Tibial artery (tissue), 4 donors: ENCODE data around the gene ITIH4.

Experiments
- DNase-seq, 2 donors: peaks; one replicate each; pipeline ENCODE4 v3.0.0-alpha.2; 2019
- H3K27ac ChIP-seq, 2 donors: fragments of 200-600 bp; sonication (generic) in 1 of 2; 1 replicate in 1 of 2; 2 replicates in 1 of 2; pipeline ENCODE4 v1.5.1; 2018 to 2019; ENCODE audit warnings: mild to moderate bottlenecking in 1 of 2
- H3K27me3 ChIP-seq, 2 donors: fragments of 200-600 bp; sonication (generic) in 1 of 2; one replicate each; pipeline versions ENCODE4 v1.5.1 to v1.6.0; 2016 to 2019
- H3K36me3 ChIP-seq, 3 donors: fragments of 200-600 bp; sonication (generic) in 2 of 3; one replicate each; pipeline ENCODE4 v1.5.1; 2016 to 2019; ENCODE audit warnings: mild to moderate bottlenecking in 2 of 3
- H3K4me1 ChIP-seq, 4 donors: fragments of 200-600 bp; sonication (generic) in 2 of 4; 1 replicate in 3 of 4; 2 replicates in 1 of 4; pipeline ENCODE4 v1.5.1; 2016 to 2019
- H3K4me3 ChIP-seq, 2 donors: fragments of 200-600 bp; sonication (generic) in 1 of 2; 1 replicate in 1 of 2; 2 replicates in 1 of 2; pipeline ENCODE4 v1.5.1; 2018 to 2019; ENCODE audit warnings: mild to moderate bottlenecking in 2 of 2
- H3K9me3 ChIP-seq, 3 donors: fragments of 200-600 bp; sonication (generic) in 1 of 3; one replicate each; pipeline ENCODE4 v1.5.1; 2016 to 2019
- intact Hi-C: fragments of 100-400 bp; cut with DNase I; formaldehyde crosslinking; loops from one replicate; pipeline ENCODE4 v1.15.0; 2023; ENCODE audit warnings: low total_unique reads
- TF ChIP-seq, protein P1 (sequence below), 2 experiments: fragments of 200-600 bp in 1 of 2; fragments of 450-650 bp in 1 of 2; IDR thresholded peaks; one replicate each; pipeline ENCODE4 v1.5.1; 2017 to 2019; ENCODE audit warnings: antibody characterized with exemption in 2 of 2, mild to moderate bottlenecking in 1 of 2, moderate library complexity in 1 of 2

ITIH4 gene

DNA sequence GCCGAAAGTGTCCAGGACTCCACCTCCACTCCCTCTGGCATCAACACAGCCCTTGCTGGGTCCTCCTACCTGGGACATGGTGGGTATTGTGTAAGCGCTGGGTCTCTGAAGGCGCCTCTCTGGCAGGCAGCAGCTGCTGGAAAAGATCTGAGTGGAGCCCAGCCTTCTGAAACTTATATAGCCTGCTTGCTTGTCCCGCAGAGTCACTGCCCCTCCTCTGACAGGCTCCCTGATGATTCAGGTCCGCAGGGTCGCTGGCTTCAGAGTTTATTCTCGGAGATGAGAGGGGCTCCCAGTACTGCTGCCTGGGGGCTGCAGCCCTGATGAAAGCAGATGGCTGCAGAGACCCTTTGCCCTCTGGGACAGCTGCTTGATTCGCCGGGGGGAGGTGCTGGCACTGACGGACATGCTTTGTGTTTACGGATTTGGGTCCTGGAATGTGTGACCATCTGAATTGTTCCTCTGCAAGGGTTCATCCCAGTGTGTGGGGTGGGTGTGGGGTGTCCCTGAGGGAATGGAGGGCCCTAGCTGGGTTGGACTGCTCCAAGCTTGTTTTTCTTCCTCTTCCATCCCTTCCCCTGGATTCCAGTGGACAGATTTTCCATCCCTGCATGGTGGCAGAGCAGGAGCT is 4.5 kb upstream of the ITIH4 start, which contains the start of gene MUSTN1:
TSS of gene MUSTN1 (minus strand) at position 149 of the 631 bp plus-strand sequence. CDS start at position 78, 71 bp downstream.
- intact Hi-C loops: no loop called here
- TF ChIP-seq, protein P1, sequence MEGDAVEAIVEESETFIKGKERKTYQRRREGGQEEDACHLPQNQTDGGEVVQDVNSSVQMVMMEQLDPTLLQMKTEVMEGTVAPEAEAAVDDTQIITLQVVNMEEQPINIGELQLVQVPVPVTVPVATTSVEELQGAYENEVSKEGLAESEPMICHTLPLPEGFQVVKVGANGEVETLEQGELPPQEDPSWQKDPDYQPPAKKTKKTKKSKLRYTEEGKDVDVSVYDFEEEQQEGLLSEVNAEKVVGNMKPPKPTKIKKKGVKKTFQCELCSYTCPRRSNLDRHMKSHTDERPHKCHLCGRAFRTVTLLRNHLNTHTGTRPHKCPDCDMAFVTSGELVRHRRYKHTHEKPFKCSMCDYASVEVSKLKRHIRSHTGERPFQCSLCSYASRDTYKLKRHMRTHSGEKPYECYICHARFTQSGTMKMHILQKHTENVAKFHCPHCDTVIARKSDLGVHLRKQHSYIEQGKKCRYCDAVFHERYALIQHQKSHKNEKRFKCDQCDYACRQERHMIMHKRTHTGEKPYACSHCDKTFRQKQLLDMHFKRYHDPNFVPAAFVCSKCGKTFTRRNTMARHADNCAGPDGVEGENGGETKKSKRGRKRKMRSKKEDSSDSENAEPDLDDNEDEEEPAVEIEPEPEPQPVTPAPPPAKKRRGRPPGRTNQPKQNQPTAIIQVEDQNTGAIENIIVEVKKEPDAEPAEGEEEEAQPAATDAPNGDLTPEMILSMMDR (IDR thresholded peaks at IDR 0.05): no peak
- H3K4me3 ChIP-seq: peak within 1 kb of the TSS; percentile 58
- peaks cover 0 to 71% (median 55%) of the 10 kb centered on the region in 4 donors for H3K4me1 ChIP-seq
- DNase-seq: peak; percentile 77 to 91
- no peaks in the 10 kb centered on the region for H3K27me3 ChIP-seq
- peak within 1 kb of the TSS; percentile 90 to 92 for H3K27ac ChIP-seq
- H3K36me3 ChIP-seq: peaks cover 5 to 33% (median 9%) of the 10 kb centered on the region in 3 donors
- H3K9me3 ChIP-seq: no peaks in the 10 kb centered on the region

DNA sequence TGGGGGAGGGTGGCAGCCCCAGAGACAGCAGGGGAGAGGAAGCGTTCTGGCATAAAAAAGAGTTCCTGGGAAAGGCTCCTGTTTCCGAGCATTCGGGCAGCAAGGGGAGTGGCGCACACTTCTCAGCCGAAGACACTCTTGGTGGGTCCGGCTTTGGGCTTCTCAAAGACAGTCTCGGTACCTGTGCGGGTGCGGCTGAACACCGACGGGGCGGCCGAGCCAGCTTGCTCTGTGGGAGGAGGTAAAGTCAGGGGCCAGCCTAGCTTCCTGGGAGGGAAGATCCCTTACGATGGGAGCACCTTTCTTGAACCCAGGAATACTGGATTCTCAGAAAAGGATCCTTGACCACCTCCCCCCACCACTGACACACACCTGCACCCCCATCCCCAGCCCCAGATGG is 2.7 kb upstream of the ITIH4 start:
- H3K27ac ChIP-seq: peak overlapping the region; percentile 90 to 92
- peak overlapping the region; percentile 58 for H3K4me3 ChIP-seq
- intact Hi-C loops: loop anchor here (2.0 kb wide), 1 partner anchor 60 kb away; no protein-coding TSS in a partner anchor
- H3K9me3 ChIP-seq: no peaks in the 10 kb centered on the region
- no peaks in the 10 kb centered on the region for H3K27me3 ChIP-seq
- peaks cover 5 to 24% (median 8%) of the 10 kb centered on the region in 3 donors for H3K36me3 ChIP-seq
- TF ChIP-seq, protein P1 (IDR thresholded peaks at IDR 0.05): no peak
- no peak for DNase-seq
- H3K4me1 ChIP-seq: peaks cover 0 to 89% (median 67%) of the 10 kb centered on the region in 4 donors

DNA sequence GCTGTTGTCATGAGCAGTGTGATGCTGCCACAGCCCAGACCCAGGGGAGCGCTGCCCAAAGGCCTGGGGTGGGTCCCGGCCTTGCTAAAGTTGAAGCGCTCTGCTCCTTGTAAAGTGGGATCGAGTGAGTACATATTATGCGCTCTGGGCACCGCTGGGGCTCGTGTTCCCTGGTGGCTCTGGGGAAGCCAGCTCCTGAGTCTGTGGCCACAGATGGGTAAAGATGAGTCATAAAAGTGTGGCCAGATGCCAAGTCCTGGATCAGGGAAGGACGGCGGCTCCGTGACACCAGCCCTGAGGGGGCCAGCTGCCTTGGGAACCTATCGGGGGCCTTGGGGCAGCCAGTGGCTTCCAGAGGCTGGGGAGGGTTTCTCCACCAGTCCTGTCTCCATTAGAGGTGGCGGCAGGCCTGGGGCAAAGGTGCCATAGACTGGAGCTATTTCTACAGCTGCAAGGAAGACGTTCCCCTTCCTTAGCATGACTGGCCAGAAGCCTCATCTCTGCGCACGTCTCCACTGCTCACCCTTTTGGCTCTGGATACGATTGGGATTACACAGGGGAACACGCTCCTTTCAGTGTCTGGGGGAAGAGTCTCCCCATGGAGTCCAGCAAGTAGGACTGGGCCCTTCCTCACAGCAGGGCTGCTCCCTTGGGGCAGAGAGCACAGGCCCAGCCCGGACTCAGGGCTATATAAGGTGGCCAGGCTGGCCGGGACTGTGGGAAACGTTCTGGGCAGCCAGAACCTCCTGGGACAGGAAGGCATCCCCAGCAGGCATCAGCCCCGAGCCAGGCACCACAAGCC is 1.2 kb upstream of the ITIH4 start:
- Histone ChIP-seq H3K27ac (peak overlapping the region; percentile 90 to 92), H3K36me3 (peaks cover 8 to 34% (median 12%) of the 10 kb centered on the region in 3 donors), H3K9me3 (no peaks in the 10 kb centered on the region), H3K4me3 (peak overlapping the region; percentile 58), H3K4me1 (peaks cover 0 to 91% (median 65%) of the 10 kb centered on the region in 4 donors), H3K27me3 (no peaks in the 10 kb centered on the region)
- TF ChIP-seq, protein P1 (IDR thresholded peaks at IDR 0.05): no peak
- intact Hi-C loops: loop anchor here (2.0 kb wide), 1 partner anchor 61 kb away; no protein-coding TSS in a partner anchor
- DNase-seq: peak; percentile 85 to 96

DNA sequence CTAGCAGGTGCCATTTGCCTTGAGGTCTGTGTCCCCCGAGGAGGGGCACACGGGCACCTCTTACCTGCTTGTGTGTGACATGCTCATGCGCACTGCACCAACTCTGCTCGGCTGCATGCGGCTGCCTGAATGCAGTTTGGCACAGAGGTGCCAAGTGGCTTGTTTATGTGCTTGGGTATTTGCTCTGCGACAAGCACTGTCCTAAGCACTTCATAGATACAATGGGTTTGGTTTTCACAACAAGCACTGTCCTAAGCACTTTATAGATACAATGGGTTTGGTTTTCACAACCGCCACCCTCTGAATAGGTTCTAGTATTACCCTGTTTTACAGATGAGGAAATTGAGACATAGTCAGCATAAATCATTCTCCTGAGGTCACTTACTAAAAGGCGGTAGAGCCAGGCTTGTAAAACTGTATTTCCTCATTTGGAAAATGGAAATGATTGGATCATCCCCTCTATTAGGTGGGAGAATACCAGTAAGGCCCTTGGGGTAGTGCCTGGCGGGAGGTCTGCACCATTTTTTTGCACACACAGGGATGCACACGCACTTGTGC is 487 bp downstream of the ITIH4 start:
- H3K9me3 ChIP-seq: no peaks in the 10 kb centered on the region
- peak overlapping the region; percentile 90 to 92 for H3K27ac ChIP-seq
- no peaks in the 10 kb centered on the region for H3K27me3 ChIP-seq
- H3K4me3 ChIP-seq: peak overlapping the region; percentile 38 to 58
- peaks cover 0 to 74% (median 52%) of the 10 kb centered on the region in 4 donors for H3K4me1 ChIP-seq
- intact Hi-C loops: loop anchor here (10.0 kb wide), 1 partner anchor 55 kb away; the partner anchor contains the start of genes ITIH1 and NEK4
- TF ChIP-seq, protein P1 (IDR thresholded peaks at IDR 0.05): no peak
- peaks cover 18 to 41% (median 23%) of the 10 kb centered on the region in 3 donors for H3K36me3 ChIP-seq
- no peak for DNase-seq

DNA sequence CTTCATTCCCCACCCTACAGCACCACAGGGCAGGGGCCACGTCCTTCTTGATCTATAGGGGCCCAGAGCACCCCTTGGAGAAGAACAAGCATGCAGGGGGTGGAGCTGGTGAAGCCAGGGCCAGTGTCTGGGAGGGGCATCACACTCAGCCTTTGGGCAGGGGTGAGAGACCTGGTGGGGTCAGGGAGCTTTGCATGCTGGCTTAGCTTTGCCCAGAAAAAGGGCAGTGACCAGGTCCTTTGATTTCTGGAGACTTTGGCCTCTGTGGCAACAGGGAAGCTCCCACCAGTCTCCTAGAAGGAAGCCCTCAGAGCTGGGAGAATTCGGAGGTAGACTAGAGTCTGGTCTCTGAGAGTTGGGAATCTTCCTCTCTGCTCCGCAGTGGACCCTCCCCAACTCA is 990 bp downstream of the ITIH4 start:
- DNase-seq: no peak
- H3K27ac ChIP-seq: peak overlapping the region; percentile 90 to 92
- H3K36me3 ChIP-seq: peaks cover 23 to 46% (median 28%) of the 10 kb centered on the region in 3 donors
- no peaks in the 10 kb centered on the region for H3K27me3 ChIP-seq
- TF ChIP-seq, protein P1 (IDR thresholded peaks at IDR 0.05): no peak
- intact Hi-C loops: loop anchor here (10.0 kb wide), 1 partner anchor 55 kb away; the partner anchor contains the start of genes ITIH1 and NEK4
- H3K4me1 ChIP-seq: peaks cover 0 to 73% (median 52%) of the 10 kb centered on the region in 4 donors
- no peaks in the 10 kb centered on the region for H3K9me3 ChIP-seq
- H3K4me3 ChIP-seq: peak overlapping the region; percentile 38 to 58
